Measurements from ENCODE around the gene WDR70. TPM values are rescaled to one million over a fixed set of nuclear protein-coding genes. Genes with fewer than 3 reads are reported as not detected.
A peak's percentile ranks its signal among the peaks of the same experiment; 100 is the strongest.
"Not testable (repeated sequence)": the region's sequence is repeated elsewhere in the genome, so short reads cannot be mapped to it uniquely, and the experiment has no call there.

Gene WDR70
- total and polyA plus RNA-seq, 2 of the 8 experiments (the other 6 are each of a cell fraction or from before 2014, with no cell fraction given) = 10.6 to 37.4 TPM

- H3K23ac ChIP-seq (ENCODE audit: insufficient read length); H2BK12ac ChIP-seq (ENCODE audit: low read depth, low read length); H3K27me3 ChIP-seq (replicated peaks in 1 of 4; ENCODE audit: control insufficient read depth in 3 of 4, extremely low read depth in 1 of 4, insufficient read depth in 3 of 4, low read length in 3 of 4); H3K27ac ChIP-seq (ENCODE audit: low read depth, low read length); H2BK5ac ChIP-seq (ENCODE audit: low read depth, low read length); CTCF ChIA-PET (ENCODE audit: partially characterized antibody); H3K79me1 ChIP-seq (ENCODE audit: low read depth, low read length); H3K56ac ChIP-seq (replicated peaks; ENCODE audit: insufficient read length, low read depth, low read length); H4K91ac ChIP-seq (replicated peaks; ENCODE audit: insufficient read length, low read length); FAIRE-seq; H4K20me1 ChIP-seq (replicated peaks in 1 of 2; ENCODE audit: control insufficient read depth in 1 of 2, insufficient read depth in 2 of 2, low read length in 2 of 2); H3K14ac ChIP-seq (ENCODE audit: insufficient read length); H2AK5ac ChIP-seq (ENCODE audit: low read depth, low read length); H3K18ac ChIP-seq (ENCODE audit: extremely low read depth, low read length); POLR2A ChIA-PET (ENCODE audit: partially characterized antibody); H4K5ac ChIP-seq (ENCODE audit: insufficient read length, low read depth, low read length); H3K79me2 ChIP-seq (ENCODE audit: control insufficient read depth in 1 of 2, insufficient read depth in 2 of 2, low read length in 2 of 2); H2AFZ ChIP-seq (ENCODE audit: low read length); H2BK20ac ChIP-seq (ENCODE audit: low read length); H2BK15ac ChIP-seq (ENCODE audit: low read length); H3K4me2 ChIP-seq (ENCODE audit: insufficient read depth in 1 of 2, low read depth in 2 of 2, low read length in 2 of 2); H3K9me3 ChIP-seq (ENCODE audit: insufficient read depth in 2 of 2, low read depth in 1 of 2, low read length in 1 of 2); H3K9ac ChIP-seq (replicated peaks in 1 of 4; ENCODE audit: extremely low read depth in 1 of 4, low read depth in 3 of 4, low read length in 3 of 4); H2BK120ac ChIP-seq (replicated peaks; ENCODE audit: low read depth, low read length); H3K4me1 ChIP-seq (replicated peaks in 1 of 4; ENCODE audit: control insufficient read depth in 3 of 4, insufficient read depth in 4 of 4, low read length in 3 of 4); H3K4me3 ChIP-seq (ENCODE audit: extremely low read depth in 1 of 4, insufficient read depth in 2 of 4, low read depth in 3 of 4, low read length in 4 of 4); H4K8ac ChIP-seq (ENCODE audit: extremely low read depth, insufficient read depth, low read length); H3K23me2 ChIP-seq (ENCODE audit: low read depth, low read length); H3K4ac ChIP-seq (replicated peaks; ENCODE audit: insufficient read length, low read depth, low read length): not testable (repeated sequence)
- 92% methylated on average over 17 of the region's 18 CpGs; no CpG with 5 or more reads in 1 of the 2 experiments for WGBS, 2 experiments (ENCODE audit: extremely low coverage in 1 of 2, insufficient coverage in 1 of 2, insufficient read length in 1 of 2, insufficient replicate concordance in 2 of 2, low coverage in 1 of 2, low lambda C conversion rate in 2 of 2, missing lambda C conversion rate in 1 of 2)
- H3K36me3 ChIP-seq (ENCODE audit: control insufficient read depth in 2 of 4, insufficient read depth in 4 of 4, low read length in 3 of 4) = peaks cover 12 to 71% (median 47%) of the 10 kb centered on the region in 4 experiments
- DNase-seq (ENCODE audit: low read depth in 1 of 2, low spot score in 2 of 2) = peak in 1 of 2 experiments; percentile 16
These were observed 36.4 kb upstream of the WDR70 start for GRCh38 chr5:37342741-37343140.
